Heart left ventricle (tissue), 13 donors: ENCODE results near the gene CTTNBP2.

Experiments
- POLR2A ChIP-seq, 2 donors: fragments of 450-650 bp; IDR thresholded peaks; one replicate each; pipeline ENCODE4 v1.6.1; 2017; ENCODE audit warnings: antibody characterized with exemption in 2 of 2, mild to moderate bottlenecking in 2 of 2, moderate library complexity in 2 of 2
- TF ChIP-seq, protein P1 (sequence below), 12 donors: fragments of 200-600 bp; sonication (generic) in 4 of 12; IDR thresholded peaks; one replicate each; pipeline versions ENCODE4 v1.5.0 to v1.8.0; 2018 to 2022; ENCODE audit warnings: antibody characterized with exemption in 12 of 12, mild to moderate bottlenecking in 5 of 12
- donor health status: ischemic (EF 13 %, LVEDD 7.1; RV severe dilation, severe dysfunction).
- donor health status: DM: no; HTN: yes; CAD: no.
- donor health status: DM: no; HTN: no; CAD: no.
- donor health status: ischemic (EF 25% LVEDD 6.9; RV normal size, moderate dysfunction).
- donor health status: ischemic (EF 25% LVEDD 5.7; RV mildly dilated, moderate dysfunction).
- donor health status: ischemic (EF 35%, LVEDD 5.7; RV mildly dilated, moderate dysfunction).
- donor health status: nonischemic (EF 11% LVEDD 7.7; RV severe dilation, severe dysfunction).
- donor health status: DM: yes; HTN: yes; CAD: no.
- donor health status: PGD.
- donor health status: ischemic (EF 29% LVEDD 5.4; RV normal size, mild dysfunction).
- donor health status: nonischemic (EF 23%, LVEDD 6.1; RV moderate dilation, normal function).

DNA sequence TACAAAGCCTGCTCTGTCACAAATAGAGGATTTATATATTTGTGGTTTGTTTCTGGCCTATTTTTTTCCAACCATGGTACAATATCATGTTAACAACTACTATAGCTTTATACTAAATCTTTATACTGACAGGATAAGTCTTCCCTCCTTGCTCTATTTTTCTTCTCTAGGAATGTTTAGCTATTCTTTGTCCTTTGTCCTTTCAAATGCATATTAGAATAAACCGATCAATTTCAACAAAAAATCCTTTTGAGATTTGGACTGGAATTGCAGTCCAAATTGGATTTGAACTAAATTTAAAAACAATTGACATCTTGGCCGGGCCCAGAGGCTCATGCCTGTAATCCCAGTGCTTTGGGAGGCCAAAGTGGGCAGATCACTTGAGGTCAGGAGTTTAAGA, 39.2 kb upstream of the CTTNBP2 start:
- TF ChIP-seq, protein P1, sequence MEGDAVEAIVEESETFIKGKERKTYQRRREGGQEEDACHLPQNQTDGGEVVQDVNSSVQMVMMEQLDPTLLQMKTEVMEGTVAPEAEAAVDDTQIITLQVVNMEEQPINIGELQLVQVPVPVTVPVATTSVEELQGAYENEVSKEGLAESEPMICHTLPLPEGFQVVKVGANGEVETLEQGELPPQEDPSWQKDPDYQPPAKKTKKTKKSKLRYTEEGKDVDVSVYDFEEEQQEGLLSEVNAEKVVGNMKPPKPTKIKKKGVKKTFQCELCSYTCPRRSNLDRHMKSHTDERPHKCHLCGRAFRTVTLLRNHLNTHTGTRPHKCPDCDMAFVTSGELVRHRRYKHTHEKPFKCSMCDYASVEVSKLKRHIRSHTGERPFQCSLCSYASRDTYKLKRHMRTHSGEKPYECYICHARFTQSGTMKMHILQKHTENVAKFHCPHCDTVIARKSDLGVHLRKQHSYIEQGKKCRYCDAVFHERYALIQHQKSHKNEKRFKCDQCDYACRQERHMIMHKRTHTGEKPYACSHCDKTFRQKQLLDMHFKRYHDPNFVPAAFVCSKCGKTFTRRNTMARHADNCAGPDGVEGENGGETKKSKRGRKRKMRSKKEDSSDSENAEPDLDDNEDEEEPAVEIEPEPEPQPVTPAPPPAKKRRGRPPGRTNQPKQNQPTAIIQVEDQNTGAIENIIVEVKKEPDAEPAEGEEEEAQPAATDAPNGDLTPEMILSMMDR (IDR thresholded peaks at IDR 0.05) = no peak
- no peak for TF ChIP-seq POLR2A (IDR thresholded peaks at IDR 0.05)
